ENCODE data around the gene CRAMP1. TPM values are rescaled to one million over a fixed set of nuclear protein-coding genes. Genes with fewer than 3 reads are reported as not detected.
A peak's percentile ranks its signal among the peaks of the same experiment; 100 is the strongest.

CRAMP1 gene
- total RNA-seq, 1 donor from 2014 or later, result 12.7 TPM

DNA sequence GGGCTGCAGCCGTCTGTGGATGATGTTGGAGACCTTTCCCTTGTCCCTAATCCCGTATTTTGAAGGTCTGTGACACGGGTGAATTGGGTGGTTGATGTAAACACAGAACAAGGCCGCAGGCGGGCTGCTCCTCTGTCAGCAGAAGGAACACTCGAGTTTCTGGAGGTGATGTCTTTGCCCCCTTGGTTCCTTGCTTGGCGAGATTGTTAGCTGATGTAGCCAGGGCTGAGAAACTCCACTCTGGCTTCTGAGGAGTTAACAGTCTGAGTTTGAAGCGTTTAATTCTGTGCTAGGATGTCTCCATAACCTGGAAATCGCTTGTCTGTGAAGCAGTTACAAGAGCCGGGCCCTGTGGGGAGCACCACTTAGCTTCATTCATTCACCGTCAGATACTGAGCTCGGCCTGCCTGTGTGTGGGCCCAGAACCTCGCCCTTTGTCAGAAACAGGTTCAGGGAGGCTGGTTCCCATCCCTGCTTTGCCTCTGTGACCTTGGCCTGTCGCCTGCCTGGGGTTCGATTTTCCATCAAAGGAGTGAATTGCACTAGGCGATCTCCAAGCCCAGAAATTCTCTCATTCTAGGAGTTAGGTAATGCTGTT lies 95.1 kb downstream of the CRAMP1 start:
- H3K27me3 ChIP-seq, result no peaks in the 10 kb centered on the region
- H3K36me3 ChIP-seq, result peaks cover 0 to 2% of the 10 kb centered on the region in 2 donors
- peaks cover 0 to 22% of the 10 kb centered on the region in 2 donors for H3K4me1 ChIP-seq
- intact Hi-C loops (cut with DNase I), result loop anchor here (2.0 to 5.0 kb wide), 2 partner anchors 214 to 285 kb away; partner anchors contain the start of genes TELO2 and UQCC4
- no peaks in the 10 kb centered on the region for H3K9me3 ChIP-seq
- DNase-seq (ENCODE audit: low spot score in 2 of 2), result no peak
- peak overlapping the region; percentile 70 to 89 for H3K4me3 ChIP-seq
- H3K27ac ChIP-seq, result peak overlapping the region in 1 of 2 donors; percentile 85
- TF ChIP-seq CTCF (IDR thresholded peaks at IDR 0.05), result no peak

- no peak for DNase-seq (ENCODE audit: low spot score in 2 of 2)
- no peaks in the 10 kb centered on the region for H3K9me3 ChIP-seq
- intact Hi-C loops (cut with DNase I), result loop anchor here (5.0 kb wide), 1 partner anchor 286 kb away; the partner anchor contains the start of gene UQCC4
- no peaks in the 10 kb centered on the region for H3K27me3 ChIP-seq
- no peaks in the 10 kb centered on the region for H3K36me3 ChIP-seq
- no peak for TF ChIP-seq CTCF (IDR thresholded peaks at IDR 0.05)
- peak overlapping the region; percentile 70 to 89 for H3K4me3 ChIP-seq
- peaks cover 0 to 22% of the 10 kb centered on the region in 2 donors for H3K4me1 ChIP-seq
- H3K27ac ChIP-seq, result no peak overlapping the region
These were observed 96.1 kb downstream of the CRAMP1 start for GRCh38 chr16:1708083-1708767.

DNA sequence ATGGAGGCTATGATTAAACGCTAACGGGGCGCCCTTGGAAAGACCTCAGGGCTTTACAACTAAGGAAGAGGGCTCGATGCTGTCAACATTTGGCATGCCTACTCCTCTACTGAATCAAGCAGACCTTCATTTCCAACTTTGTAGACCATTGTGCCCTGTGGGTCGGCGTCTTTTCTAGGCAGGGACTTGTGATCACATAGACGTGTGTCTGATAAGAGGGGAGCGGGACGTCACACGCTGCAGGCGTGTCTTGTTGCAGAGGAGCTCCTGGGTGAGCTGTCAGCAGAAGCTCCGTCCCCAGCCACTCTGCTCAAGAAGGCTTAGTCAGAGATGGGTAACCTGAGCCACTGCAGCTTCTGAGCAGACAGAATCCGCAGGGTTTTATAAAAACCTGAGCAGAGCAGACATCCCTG lies 96.6 kb downstream of the CRAMP1 start:
- no peak for TF ChIP-seq CTCF (IDR thresholded peaks at IDR 0.05)
- intact Hi-C loops (cut with DNase I), result loop anchor here (5.0 kb wide), 1 partner anchor 286 kb away; the partner anchor contains the start of gene UQCC4
- Histone ChIP-seq H3K4me1 (peaks cover 0 to 22% of the 10 kb centered on the region in 2 donors), H3K27ac (no peak overlapping the region), H3K36me3 (no peaks in the 10 kb centered on the region), H3K27me3 (no peaks in the 10 kb centered on the region), H3K9me3 (no peaks in the 10 kb centered on the region), H3K4me3 (peak overlapping the region in 1 of 2 donors; percentile 89)
- no peak for DNase-seq (ENCODE audit: low spot score in 2 of 2)

DNA sequence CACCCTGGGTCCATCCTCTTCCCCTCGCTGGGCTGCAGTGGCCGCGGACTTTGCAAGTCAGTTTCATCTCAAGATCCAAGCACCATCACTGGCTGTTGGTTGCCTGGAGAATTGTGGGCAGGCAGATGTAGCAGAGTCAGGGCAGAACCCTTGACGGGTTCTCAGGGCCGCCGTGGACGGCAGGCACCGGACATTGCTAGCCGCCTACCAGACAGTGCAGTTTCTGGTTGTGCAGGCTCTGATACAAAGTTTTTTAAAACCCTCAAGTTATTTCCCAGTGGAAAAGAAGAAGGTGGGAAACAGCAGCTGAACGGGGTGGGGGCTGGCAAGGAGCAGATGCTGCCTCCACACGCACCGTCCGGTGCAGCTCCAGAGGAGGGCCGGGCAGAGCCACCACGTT lies 97.2 kb downstream of the CRAMP1 start:
- Histone ChIP-seq H3K9me3 (no peaks in the 10 kb centered on the region), H3K36me3 (no peaks in the 10 kb centered on the region), H3K27ac (no peak overlapping the region), H3K4me3 (no peak overlapping the region), H3K27me3 (no peaks in the 10 kb centered on the region), H3K4me1 (peaks cover 0 to 22% of the 10 kb centered on the region in 2 donors)
- no peak for TF ChIP-seq CTCF (IDR thresholded peaks at IDR 0.05)
- no peak for DNase-seq (ENCODE audit: low spot score in 2 of 2)
- intact Hi-C loops (cut with DNase I), result loop anchor here (5.0 kb wide), 1 partner anchor 287 kb away; the partner anchor contains the start of gene UQCC4

- DNase-seq (ENCODE audit: low spot score in 2 of 2), result no peak
- no peaks in the 10 kb centered on the region for H3K27me3 ChIP-seq
- intact Hi-C loops (cut with DNase I), result no loop called here
- H3K27ac ChIP-seq, result no peak overlapping the region
- no peaks in the 10 kb centered on the region for H3K36me3 ChIP-seq
- TF ChIP-seq CTCF (IDR thresholded peaks at IDR 0.05), result no peak
- no peaks in the 10 kb centered on the region for H3K9me3 ChIP-seq
- H3K4me1 ChIP-seq, result peaks cover 0 to 18% of the 10 kb centered on the region in 2 donors
- H3K4me3 ChIP-seq, result no peak overlapping the region
These were observed 98.8 kb downstream of the CRAMP1 start for GRCh38 chr16:1710811-1711507.
